ENCODE measurements around the gene HELZ2.

Gene HELZ2

GRCh38 chr20:63585616-63586565 lies 11.9 kb upstream of the HELZ2 start:
- no peak overlapping the region for H3K4me3 ChIP-seq (ENCODE audit: low read depth, low read length)
- TF ChIP-seq CTCF (IDR thresholded peaks at IDR 0.05; ENCODE audit: low read depth, low read length), result no peak

DNA sequence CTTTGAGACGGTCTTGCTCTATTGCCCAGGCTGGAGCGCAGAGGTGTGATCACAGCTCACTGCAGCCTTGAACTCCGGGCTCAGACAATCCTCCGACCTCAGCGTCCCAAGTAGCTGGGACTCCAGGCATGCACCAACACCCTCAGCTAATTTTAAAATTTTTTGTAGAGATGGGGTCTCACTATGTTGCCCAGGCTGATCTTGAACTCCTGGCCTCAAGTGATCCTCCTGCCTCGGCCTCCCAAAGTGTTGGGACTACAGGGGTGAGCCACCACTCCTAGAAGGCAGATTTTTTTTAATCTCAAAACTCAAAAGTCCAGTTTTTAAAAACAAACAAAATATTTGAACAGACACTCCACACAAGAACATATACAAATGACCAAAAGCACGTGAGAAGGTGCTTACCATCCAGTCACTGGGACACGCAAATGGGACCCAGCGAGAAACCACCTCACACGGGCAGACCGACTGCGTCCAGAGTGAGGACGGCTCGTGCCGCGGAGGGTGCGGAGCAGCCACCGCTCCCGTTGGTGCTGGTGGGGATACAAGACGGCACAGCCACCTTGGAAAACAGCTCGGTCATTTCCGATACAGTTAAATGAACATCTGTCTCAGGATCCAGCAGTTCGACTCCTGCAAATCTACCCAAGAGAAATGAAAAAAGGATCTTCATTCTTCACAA lies 8.5 kb upstream of the HELZ2 start:
- H3K4me3 ChIP-seq (ENCODE audit: low read depth, low read length), result no peak overlapping the region
- no peak for TF ChIP-seq CTCF (IDR thresholded peaks at IDR 0.05; ENCODE audit: low read depth, low read length)

DNA sequence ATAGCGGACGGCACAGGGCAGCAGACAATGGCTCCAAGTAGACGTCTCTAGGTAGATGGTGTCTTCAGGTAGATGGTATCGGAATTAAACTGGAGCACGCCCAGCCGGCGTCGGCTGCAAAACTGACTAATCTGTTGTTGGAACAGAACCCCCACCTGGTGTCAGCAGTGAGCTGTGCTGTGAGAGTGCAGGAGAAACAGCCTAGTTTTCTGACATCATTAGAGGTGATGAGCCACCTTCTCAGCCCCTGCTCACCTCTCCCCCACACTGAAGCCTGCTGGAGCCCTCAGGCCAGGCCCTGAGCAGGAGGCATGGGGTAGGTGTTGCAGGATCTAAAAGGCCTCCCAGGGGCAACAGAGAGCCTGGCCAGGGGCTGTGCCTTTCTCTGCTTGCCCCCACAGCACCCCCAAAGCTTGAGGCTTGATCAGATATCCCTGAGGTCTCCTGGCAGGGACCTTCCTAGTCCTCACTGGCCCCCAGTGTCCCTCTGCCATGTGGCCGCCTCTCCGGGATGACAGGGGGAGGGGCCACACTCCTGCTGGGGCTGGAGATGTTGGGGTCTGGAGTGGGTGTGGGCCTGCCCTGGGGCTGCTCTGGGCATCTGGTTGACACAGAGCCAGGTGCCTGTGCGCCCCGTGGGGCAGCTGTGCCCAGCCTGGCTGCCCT lies 6.9 kb upstream of the HELZ2 start:
- no peak overlapping the region for H3K4me3 ChIP-seq (ENCODE audit: low read depth, low read length)
- TF ChIP-seq CTCF (IDR thresholded peaks at IDR 0.05; ENCODE audit: low read depth, low read length), result no peak

- no peak overlapping the region for H3K4me3 ChIP-seq (ENCODE audit: low read depth, low read length)
- TF ChIP-seq CTCF (IDR thresholded peaks at IDR 0.05; ENCODE audit: low read depth, low read length), result no peak
These were observed 5.1 kb upstream of the HELZ2 start for GRCh38 chr20:63579017-63579694.

GRCh38 chr20:63578224-63579016 lies 4.4 kb upstream of the HELZ2 start:
- TF ChIP-seq CTCF (IDR thresholded peaks at IDR 0.05; ENCODE audit: low read depth, low read length), result no peak
- no peak overlapping the region for H3K4me3 ChIP-seq (ENCODE audit: low read depth, low read length)

- no peak for TF ChIP-seq CTCF (IDR thresholded peaks at IDR 0.05; ENCODE audit: low read depth, low read length)
- no peak overlapping the region for H3K4me3 ChIP-seq (ENCODE audit: low read depth, low read length)
These were observed 3.4 kb upstream of the HELZ2 start for GRCh38 chr20:63577317-63577894.
